K562 (cell line): ENCODE measurements around the gene ANKRD12. TPM values are rescaled to one million over a fixed set of nuclear protein-coding genes. Genes with fewer than 3 reads are reported as not detected.

Source experiments
- CBX2 ChIP-seq: fragments of 200-600 bp; sonication (generic); IDR thresholded peaks from one replicate; pipeline ENCODE4 v1.6.1; 2012; ENCODE audit warnings: mild to moderate bottlenecking, low read length, inconsistent platforms; ENCODE audit not compliant: insufficient read depth, poor library complexity, severe bottlenecking
- E2F5 ChIP-seq: sonication (generic); formaldehyde crosslinking; IDR thresholded peaks from 2 replicates; pipeline ENCODE4 v1.8.0; 2022; ENCODE audit warnings: mild to moderate bottlenecking, missing genetic modification reagents
- IFI16 ChIP-seq: fragments of 250-450 bp; sonication (Bioruptor Pico); IDR thresholded peaks from 2 replicates; pipeline ENCODE4 v2.1.2; 2022; ENCODE audit warnings: mild to moderate bottlenecking, inconsistent platforms
- KLF13 ChIP-seq: fragments of 450-650 bp; IDR thresholded peaks from 2 replicates; pipeline ENCODE4 v1.6.1; 2016; ENCODE audit warnings: missing genetic modification characterization, low read depth, mild to moderate bottlenecking, missing compliant biosample characterization, moderate library complexity, borderline replicate concordance
- NCOA6 ChIP-seq: fragments of 450-650 bp; IDR thresholded peaks from 2 replicates; pipeline ENCODE4 v1.6.1; 2017; ENCODE audit warnings: mild to moderate bottlenecking
- REST ChIP-seq, 2 experiments: fragments of 450-650 bp; formaldehyde crosslinking in 1 of 2; IDR thresholded peaks; 2 replicates each; pipeline versions ENCODE4 v1.4.0 to v1.6.1; 2014 to 2020; ENCODE audit warnings: mild to moderate bottlenecking in 2 of 2, borderline replicate concordance in 1 of 2, low read depth in 1 of 2
- TAL1 ChIP-seq: fragments of 450-650 bp; IDR thresholded peaks from 2 replicates; pipeline ENCODE4 v1.6.1; 2016; ENCODE audit warnings: mild to moderate bottlenecking
- WHSC1 ChIP-seq: IDR thresholded peaks from one replicate; pipeline ENCODE4 v1.6.1; 2012; ENCODE audit warnings: low read length, control low read depth, inconsistent platforms
- ZNF318 ChIP-seq, 2 experiments: fragments of 450-650 bp; IDR thresholded peaks; 2 replicates each; pipeline ENCODE4 v1.6.1; 2016; ENCODE audit warnings: mild to moderate bottlenecking in 2 of 2, borderline replicate concordance in 1 of 2, low read depth in 1 of 2, moderate library complexity in 1 of 2
- polyA plus RNA-seq, 8 experiments: library from polyadenylated mRNA; depleted of rRNA in 4 of 8; stranded (reverse) in 5 of 8; unstranded in 3 of 8; fragments of >200 nt; fragmentation: Nextera tagmentation in 2 of 8; fragmentation: Illumina TruSeq in 1 of 8; extraction: Ambion mirVana in 2 of 8; extraction: Trizol in 1 of 8; gene quantifications; 2 replicates each; pipeline versions ENCODE4 v1.2.1 to v1.2.3, GENCODE V29; 2011 to 2014; ENCODE audit warnings: inconsistent platforms in 1 of 8, missing spikeins in 1 of 8
- total RNA-seq, 7 experiments: library from RNA; depleted of rRNA in 6 of 7; stranded (reverse); fragments of >200 nt in 6 of 7; fragmentation: Illumina TruSeq in 2 of 7; extraction: Trizol in 2 of 7; gene quantifications; 2 replicates each; pipeline versions ENCODE4 v1.2.1 to v1.2.3, GENCODE V29; 2011 to 2021; ENCODE audit warnings: low replicate concordance in 1 of 7

Gene ANKRD12
- total and polyA plus RNA-seq, 9 of the 15 experiments (the other 6 are each of a cell fraction or from before 2014, with no cell fraction given), result 6.6 to 28.2 (median 16.0) TPM

- TF ChIP-seq ZNF318 (IDR thresholded peaks at IDR 0.05; ENCODE audit: borderline replicate concordance in 1 of 2, low read depth in 1 of 2) (no peak), TAL1 (0 out of 2 replicates have a peak, but pooled peaks have one; percentile 4), WHSC1 (no peak), KLF13 (tag) (no peak), CBX2 (no peak), IFI16 (CRISPR knock-in tag) (no peak), E2F5 (no peak), NCOA6 (no peak), REST (IDR thresholded peaks at IDR 0.05; ENCODE audit: borderline replicate concordance) (peak; percentile 73), REST (CRISPR knock-in tag; IDR thresholded peaks at IDR 0.05; ENCODE audit: low read depth) (no peak)
Observed at GRCh38 chr18:9322744-9323143, 186.2 kb downstream of the ANKRD12 start (continued).
